GM19455 (cell line): Measurements from ENCODE around the gene TAOK2.
"Not testable (repeated sequence)": the region's sequence is repeated elsewhere in the genome, so short reads cannot be mapped to it uniquely, and the experiment has no call there.

Source experiments
- ATAC-seq: cut with Tn5 transposase; IDR thresholded peaks from one replicate; pipeline ENCODE4 v1.9.1; 2021; ENCODE audit not compliant: unreplicated experiment

TAOK2 gene

DNA sequence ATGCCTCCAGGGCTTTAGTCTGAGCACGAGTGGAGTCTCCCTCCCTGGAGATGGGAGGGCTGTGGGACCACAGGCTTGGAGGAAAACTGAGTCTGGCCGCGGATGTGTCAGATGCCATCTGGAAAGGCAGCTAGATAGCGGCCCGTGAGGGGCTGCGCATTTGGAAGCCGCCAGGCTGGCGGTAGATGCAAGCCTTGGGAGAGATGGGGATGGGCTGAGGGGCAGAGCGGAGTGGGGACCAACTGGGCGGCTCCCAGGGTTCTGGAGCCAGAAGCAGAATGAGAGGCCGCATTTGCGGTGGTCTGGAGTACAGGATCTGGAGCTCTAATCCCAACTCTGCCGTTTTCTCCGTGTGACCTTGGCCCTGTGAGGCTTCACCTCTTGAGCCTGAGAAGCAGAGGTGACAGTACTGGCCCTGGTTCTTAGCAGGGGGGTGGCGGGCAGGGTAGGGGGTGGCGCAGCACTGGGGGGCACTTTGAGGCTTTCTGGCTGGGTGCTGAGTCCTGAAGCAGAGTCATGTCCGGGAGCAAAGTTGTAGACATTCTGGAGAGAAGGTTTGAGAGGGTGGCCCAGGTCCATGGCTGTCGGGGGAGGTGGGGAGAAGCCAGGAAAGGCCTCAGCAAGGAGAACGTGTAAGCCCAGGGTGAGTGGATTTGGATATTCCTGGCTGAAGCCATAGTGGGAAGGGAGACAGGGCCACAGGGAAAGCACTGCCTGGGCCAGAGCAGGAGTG is 29.1 kb downstream of the TAOK2 start:
- no peak for ATAC-seq

DNA sequence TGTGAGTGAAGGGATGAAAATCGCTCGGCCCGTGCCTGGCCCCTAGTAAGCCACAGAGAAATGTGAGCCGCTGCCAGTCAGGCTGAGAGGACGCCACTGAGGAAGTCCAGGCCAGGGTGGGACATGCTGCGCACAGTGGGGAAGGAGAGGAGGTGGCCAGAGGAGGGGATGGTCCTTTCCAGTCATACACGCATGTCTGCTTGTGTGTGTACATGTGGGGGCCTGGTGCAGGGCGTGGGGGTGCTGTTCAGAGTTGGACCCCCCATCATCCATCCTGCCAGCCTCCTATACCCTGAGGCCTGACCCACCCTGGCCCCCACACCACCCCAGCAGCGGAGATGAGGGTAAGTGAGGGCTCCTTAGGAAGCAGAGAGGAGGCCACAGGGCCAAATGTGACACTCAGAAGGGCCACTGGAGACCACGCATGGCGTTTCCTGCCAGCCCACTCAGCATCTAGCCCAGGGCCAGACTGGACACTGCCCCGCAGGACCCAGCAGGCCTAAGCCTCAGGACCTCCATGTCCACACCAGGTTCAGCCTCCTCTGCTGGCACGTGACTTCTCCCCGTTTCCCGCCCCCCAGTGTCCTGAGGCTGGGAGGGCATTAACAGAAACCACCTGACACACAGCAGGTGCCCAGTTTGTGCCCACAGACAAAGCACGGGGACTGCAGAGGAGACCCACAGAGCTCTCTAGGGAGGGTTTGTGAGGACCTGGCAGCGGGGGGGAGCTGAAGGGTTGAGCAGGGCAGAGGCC is 30.2 kb downstream of the TAOK2 start:
- no peak for ATAC-seq

DNA sequence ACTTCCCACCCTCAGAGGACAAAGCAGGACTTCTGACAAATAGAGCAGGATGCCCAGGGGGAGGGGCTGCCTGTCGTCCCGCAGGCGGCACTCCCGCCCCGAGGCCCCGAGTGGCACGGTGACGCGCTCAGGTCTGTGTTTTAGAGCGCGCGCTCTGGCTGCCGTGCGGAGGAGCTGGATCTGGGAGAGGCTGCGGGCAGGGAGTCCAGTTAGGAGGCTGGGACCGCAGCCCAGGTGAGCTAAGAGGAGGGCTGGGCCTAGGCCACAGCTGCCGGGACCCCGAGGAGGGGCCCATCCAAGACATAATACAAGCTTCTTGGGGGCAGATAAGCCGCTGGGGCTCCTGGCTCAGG is 30.7 kb downstream of the TAOK2 start:
- ATAC-seq = no peak

DNA sequence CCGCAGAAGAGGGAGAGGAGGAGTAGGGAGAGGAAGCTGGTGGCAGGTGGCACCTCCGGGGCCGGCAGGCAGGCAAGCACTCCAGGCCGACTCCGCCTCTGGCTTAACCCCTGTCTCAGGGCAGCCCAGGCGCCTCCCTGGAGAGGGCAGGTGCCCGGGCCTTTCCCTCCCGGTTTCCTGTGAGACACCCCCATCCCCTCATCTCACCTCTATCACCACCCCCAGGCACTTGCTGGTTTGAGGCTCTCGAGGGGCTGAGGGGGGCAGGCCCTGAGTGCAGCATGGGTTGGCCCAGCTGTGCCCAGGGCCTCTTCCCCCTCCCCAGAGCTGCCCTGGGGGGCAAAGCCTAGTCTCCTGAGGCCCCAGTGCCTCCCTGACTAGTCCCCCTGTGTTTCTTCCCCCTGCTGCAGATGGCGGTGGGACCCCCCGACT is 31.2 kb downstream of the TAOK2 start:
- no peak for ATAC-seq

DNA sequence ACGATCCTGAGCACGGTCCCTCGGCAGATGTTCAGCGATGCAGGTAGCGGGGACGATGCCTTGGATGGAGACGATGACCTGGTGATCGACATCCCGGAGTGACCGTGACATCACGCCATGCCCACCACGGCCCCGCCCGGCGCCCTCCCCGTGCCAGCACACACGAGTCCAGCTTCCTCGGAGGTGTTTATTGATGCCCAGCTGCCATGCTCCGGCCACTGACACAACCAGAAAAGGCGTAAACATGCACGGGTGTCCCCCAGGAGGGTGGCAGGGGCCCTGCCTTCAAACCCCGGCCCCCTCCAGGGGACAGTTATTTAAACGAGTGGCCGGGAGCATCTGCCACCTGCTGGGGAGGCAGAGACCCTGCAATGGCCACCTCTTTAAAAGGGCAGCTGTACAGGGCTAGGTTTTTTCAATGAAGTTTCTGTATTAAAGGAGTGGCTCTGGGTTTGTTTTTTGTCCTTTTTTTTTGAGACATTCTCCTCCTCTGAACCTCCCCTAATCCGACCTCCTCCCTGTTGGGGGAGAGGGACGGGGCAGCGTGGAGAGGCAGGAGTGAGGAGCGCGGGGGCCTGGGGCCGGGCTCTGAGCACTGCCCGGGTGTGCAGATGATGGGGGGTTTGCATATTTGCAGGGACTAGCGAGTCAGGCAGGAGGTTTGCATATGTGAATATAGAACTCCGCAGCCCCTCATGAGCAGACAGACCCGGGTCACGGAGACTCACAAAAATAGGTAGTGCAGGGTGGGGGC is 31.9 kb downstream of the TAOK2 start:
- no peak for ATAC-seq

DNA sequence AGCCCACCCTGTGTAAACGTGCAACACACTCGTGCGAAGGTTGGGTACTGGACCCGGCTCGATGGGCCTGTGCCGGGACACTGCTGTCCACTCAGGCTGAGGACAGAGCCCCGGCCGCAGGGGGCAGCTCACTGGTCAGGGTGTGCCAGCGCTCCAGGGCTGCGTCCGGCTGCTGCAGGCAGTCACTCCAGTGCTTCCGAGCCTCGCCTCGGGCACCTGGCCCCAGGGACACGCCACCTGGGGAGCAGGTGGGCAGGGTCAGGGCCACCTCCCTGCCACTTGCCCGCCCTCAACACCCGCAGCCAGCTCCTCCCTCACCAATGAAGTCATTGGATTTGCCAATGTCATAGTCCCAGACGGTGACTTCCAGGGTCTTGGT is 32.4 kb downstream of the TAOK2 start:
- no peak for ATAC-seq

DNA sequence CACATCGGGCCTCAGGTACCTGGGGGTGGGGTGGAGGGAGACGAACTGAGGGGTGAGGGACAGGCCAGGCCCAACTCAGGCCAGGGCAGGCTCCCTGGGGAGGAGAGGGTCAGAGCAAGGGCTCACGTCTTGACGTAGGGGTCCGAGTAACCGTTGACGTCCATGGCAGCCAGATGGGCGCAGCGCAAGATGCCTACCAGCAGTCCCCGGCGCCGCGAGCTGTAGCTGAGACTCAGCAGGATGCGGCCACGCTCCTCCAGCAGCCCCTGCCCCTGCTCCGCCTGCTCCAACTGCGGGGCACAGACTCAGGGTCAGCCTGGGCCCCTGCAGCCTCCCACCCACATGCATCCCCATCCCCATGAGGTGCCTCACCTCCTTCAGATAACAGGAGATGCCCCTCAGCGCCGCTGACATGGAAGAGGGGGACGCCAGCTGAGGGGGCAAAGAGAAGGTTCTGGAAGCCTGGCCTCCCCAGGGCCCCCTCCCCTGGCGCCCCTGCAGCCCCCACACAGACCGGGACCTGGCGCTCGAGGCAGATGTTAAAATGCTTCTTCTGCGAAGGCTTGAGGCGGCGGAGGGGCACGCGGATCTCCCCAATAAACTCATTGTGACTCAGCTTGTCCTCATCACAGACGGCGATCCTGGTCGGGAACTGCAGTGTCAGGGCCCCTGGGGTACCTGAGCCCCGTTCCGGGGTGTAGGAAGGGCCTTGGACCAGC is 33.1 kb downstream of the TAOK2 start:
- ATAC-seq = no peak

DNA sequence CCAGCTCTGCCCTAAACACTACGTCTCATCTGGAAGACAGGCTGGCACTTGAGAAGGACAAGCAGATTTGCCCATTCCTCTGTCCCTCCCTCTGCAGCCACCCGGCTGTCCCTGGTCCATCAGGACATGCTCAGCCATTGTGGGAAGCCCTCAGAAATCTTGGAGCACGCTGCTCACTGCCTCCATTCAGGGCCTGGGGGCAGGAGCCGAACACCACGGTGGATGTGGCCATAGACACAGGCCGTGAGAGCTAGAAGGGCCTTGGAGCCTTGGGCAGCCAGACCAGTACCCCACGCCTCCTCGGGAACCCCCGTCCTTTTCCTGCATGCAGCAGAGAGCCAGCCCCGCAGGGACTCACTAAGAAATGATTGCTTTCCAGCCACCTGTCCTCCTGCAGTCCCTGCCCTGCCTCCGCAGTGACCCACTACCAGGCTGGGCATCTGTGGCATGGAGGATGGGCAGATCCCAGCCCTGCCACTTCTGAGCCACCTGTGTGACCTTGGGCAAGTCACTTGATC is 33.8 kb downstream of the TAOK2 start:
- ATAC-seq = no peak

DNA sequence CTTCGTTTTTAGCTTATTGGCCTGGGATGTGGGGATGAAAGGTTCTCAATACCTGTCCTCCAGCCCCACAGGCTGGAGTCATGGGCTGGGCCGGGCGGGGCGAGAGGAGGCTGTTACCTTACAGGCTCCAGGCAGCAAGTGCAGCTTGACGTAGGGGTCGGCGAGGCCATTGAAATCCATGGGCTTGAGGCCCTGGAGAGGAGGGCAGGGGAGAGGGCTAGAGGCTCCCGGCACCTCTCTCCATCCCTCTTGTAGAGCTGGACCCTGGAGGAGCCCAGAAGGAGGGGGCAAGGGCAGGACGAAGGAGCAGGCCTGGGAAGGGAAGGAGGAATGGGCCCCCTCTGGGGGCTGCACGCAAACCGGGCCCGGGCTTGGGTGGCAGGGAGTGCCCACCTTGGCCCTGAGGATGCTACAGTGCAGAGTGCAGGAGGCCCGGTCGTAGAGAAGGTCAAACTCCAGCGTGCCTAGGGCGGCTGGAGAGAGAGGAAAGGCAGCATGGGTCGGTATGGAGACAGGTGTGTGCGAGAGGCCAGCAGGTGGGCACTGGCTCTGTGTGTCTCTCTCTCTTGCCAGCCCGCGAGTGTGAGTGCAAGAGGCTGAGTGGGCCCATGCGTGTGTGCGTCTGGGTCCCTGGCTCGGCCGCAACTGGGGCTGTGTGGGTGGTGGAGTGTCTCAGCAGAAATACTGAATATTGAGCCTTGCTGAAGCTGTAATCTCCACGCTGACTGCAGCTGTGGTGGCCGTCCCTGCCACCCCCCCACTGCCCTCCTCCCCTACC is 35.6 kb downstream of the TAOK2 start:
- ATAC-seq = no peak

DNA sequence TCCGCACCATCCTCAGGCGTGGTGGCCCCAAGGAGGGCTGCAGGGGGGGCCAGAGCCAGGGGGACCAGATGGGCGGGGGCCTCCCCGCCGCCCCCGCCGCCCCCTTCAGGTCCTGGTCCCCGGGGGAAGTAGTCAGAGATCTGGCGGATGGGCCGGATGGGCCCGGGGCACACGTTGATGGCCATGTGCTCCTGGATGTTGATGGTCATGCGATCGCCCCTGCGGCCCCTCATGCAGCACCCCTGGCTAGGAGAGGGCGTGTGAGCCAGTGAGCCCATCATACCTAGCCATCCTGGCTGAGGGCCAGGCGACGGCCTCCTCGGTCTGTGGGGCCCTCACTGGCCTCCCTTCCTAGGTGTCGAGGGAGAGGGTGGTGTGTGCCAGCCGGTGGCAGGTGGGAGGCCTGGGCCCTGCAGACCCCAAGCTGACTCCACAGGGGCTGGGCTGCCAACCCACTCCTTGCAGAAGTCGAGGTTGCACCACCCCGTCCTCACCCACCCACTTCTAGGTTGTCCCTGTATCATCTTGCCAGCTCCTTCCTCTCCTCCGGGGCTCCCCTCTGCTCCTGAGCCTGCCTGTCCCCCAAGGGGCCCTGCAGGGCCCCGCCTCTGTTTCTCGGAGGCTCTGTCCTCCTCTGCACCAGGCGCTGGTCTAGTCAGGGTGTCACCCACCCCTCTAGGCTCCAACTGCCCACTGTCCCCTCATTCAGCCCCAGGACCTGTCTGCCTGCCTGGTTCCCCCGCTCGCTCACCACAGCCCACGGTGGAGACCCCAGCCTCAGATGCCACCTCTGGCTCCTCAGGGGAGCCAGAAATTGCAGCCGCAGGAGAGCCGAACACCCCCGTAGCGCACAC is 36.5 kb downstream of the TAOK2 start:
- no peak for ATAC-seq

DNA sequence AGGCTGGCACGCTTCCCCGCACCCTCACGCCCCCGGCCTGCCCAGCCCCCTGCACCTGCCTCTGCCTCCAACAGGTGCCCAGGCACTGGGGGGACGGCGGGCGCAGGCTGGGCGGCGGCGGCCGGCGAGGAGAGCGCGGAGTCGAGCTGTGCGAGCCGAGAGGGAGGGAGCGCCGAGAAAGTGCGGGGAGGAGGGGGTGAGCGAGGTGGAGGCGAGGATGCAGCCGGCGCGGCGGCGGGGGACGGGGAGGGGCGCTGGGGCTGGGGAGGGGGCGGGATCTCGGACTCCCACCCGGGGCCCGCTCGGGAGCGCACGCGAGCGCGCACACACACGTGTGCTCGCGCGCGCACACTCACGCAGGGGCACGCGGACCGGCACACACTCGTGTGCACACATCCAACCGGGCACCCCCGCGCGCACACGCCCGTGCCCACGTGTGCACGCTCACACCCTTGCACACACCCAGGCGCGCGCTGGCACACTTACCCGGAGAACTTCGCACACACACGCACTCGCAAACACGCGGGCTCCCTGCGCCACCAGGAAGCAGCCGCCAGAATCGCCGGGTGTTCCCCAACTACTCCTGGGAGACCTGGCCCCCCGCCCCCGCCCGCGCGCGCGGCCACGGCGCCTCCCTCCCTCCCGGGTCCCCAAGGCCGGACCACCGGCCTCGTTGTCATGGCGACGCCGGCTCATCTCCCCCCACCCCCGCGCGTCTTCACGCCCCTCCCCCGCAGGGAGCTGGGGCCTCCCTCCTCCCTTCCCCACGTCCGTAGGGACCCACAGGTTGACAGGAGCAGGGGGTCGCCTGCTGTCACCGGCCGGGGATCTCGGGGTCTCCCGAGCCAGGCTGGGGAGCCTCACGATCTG is 37.4 kb downstream of the TAOK2 start, which contains the start of gene DOC2A:
Gene DOC2A, minus strand, starts transcription at position 184 of the 870 bp plus-strand sequence. CDS start 805 bp downstream, outside the sequence.
- no peak for ATAC-seq

DNA sequence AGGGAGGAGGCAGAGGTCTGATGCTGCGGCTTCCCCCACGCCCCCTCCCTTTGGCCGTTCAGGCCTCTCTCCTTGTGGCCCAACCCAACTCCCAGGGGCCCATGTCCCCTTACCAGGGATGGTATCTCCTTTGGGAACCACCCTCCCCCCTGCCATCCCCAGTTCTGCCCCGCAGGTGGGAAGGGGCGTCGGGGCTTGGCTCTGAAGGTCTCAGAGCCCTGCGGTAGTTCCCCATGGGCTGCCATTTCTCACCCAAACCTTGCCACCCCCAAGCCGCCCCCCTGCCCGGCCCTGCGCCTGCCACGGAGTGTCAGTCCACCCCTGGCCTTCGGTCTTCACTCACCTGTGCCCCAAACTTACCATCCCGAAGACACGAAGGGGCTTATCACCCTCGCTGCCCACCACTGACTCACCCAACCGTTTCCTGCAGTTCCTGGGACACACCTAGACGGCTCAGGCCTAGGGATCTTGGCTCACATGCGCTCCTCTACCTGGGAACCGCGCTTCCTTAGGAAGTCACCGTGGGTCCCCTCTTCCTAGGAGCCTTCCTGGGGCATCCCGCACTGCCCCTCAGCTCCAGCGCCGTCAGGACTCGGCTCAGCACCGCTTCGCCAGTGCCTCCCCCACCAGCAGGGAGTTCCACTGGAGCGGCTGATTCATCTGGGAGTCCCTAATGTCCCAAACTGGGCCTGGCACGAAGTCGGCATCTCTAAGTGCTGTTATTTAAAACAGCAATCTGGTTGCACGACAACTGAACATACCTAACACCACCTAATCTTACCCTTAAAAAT is 38.2 kb downstream of the TAOK2 start:
- no peak for ATAC-seq

DNA sequence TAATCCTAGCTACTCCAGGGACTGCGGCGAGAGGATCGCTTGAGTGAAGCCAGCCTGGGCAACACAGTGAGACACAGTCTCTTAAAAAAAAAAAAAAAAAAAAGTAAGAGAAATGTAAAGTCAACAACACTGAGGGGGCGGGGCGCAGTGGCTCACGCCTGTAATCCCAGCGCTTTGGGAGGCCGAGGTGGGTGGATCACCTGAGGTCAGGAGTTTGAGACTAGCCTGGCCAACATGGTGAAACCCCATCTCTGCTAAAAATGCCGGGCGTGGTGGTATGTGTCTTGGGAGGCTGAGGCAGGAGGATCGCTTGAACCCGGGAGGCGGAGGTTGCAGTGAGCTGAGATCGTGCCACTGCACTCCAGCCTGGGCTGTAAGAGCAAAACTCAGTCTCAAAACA is 38.9 kb downstream of the TAOK2 start:
- ATAC-seq = not testable (repeated sequence)

DNA sequence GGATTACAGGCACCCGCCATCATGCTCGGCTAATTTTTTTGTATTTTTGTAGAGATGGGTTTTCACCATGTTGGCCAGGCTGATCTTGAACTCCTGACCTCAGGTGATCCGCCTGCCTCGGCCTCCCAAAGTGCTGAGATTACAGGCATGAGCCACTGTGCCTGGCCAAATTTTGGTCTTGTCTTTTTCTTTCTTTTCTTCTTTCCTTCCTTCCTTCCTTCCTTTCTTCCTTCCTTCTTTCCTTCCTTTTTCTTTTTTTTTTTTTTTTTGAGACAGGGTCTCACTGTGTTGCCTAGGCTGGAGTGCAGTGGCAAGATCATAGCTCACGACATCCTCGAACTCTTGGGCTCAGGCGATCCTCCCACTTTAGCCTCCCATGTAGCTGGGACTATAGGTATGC is 41.8 kb downstream of the TAOK2 start:
- not testable (repeated sequence) for ATAC-seq

DNA sequence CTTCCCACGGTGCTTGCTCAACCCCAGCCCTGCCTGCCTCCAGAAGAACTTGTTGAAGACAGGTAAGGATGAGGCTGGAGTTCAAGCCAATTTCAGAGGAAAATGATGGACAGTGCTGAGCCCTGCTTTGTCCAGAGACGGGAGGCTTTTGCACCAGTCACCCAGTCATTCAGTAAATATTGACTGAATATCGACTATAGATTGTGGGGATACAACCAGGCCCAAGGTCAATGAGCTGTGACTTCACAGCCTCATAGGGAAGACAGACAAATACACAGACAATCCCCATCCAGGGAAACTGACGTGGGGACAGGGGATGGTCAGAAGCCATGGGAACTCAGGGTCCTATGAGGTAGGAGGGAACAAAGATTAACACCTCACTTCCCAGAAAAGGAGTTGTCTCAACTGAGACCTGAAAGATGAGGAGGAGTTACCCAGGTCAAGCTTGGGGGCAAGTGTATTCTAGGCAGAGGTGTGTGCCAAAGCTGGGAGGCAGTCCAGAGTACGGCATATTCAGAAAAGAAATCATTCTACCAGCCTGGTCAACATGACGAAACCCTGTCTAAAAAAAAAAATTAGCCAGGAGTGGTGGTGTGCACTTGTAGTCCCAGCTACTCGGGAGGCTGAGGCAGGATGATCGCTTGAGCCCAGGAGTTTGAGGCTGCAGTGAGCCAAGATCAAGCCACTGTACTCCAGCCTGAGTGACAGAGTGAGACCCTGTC is 43.0 kb downstream of the TAOK2 start:
- ATAC-seq = no peak

DNA sequence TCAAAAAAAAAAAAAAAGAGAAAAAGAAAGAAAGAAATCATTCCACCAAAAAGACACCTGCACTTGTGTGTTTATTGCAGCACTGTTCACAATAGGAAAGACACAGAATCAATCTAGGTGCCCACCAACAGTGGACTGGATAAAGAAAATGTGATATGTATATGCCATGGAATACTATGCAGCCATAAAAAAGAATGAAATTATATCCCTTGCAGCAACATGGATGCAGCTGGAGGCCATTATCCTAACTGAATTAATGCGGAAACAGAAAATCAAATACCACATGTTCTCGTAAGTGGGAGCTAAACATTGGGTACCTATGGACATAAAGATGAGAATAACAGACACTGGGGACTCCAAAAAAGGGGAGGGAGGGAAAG is 43.6 kb downstream of the TAOK2 start:
- no peak for ATAC-seq

DNA sequence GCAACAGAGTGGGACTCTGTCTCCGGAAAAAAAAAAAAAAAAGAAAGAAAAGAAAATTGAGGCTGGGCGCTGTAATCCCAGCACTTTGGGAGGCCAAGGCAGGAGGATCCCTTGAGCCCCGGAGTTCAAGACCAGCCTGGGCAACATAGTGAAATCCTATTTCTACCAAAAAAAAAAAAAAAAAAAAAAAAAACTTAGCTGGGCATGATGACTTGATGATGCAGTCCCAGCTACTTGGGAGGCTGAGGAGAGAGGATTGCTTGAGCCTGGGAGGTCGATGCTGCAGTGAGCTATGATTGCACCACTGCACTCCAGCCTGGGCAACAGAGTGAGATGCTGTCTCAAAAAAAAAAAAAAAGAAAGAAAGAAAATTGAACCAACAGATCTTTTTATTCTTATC is 44.3 kb downstream of the TAOK2 start:
- ATAC-seq = not testable (repeated sequence)
